ENCODE measurements around the gene HDAC4. TPM values are rescaled to one million over a fixed set of nuclear protein-coding genes. Genes with fewer than 3 reads are reported as not detected.

HDAC4 gene
- total RNA-seq, 1 experiment from 2014 or later, result 32.0 TPM

- no peaks in the 10 kb centered on the region for H3K27me3 ChIP-seq (ENCODE audit: insufficient read depth, low read length)
- peaks cover 8% of the 10 kb centered on the region for H3K79me1 ChIP-seq (ENCODE audit: insufficient read depth, low read depth, low read length, poor library complexity, severe bottlenecking)
- H2AFZ ChIP-seq (ENCODE audit: low read length), result no peak overlapping the region
- no peaks in the 10 kb centered on the region for H3K23me2 ChIP-seq (ENCODE audit: insufficient read length, low read depth, low read length, poor library complexity, severe bottlenecking)
- no peak overlapping the region for H3K14ac ChIP-seq (ENCODE audit: insufficient read depth, low read length)
- no peak for DNase-seq
- WGBS (ENCODE audit: extremely low coverage, insufficient read length, low lambda C conversion rate), result no CpG with 5 or more reads among the region's 5 CpGs
- H2BK15ac ChIP-seq (ENCODE audit: low read depth, low read length), result no peak overlapping the region
- Mint-ChIP-seq H3K9me3 (peaks cover 18 to 20% of the 10 kb centered on the region in 2 experiments), H3K27me3 (ENCODE audit: low read depth) (no peaks in the 10 kb centered on the region; the same call in 1 of the 2 replicates), H3K27ac (no peak overlapping the region), H3K4me1 (peaks cover 18 to 36% of the 10 kb centered on the region in 2 experiments), H3K36me3 (ENCODE audit: insufficient read depth in 1 of 3, low read depth in 3 of 3) (peaks cover 13 to 19% (median 15%) of the 10 kb centered on the region in 3 experiments), H3K4me3 (no peak overlapping the region)
- no peak overlapping the region for H2BK120ac ChIP-seq (ENCODE audit: low read depth, low read length, poor library complexity, severe bottlenecking)
- no peak overlapping the region for H3K4me2 ChIP-seq (ENCODE audit: insufficient read depth, insufficient read length, low read length)
- no peak overlapping the region for H3T11ph ChIP-seq (ENCODE audit: low read length)
- no peak overlapping the region for H3K56ac ChIP-seq (ENCODE audit: insufficient read length, low read depth, low read length)
- H2BK12ac ChIP-seq (ENCODE audit: insufficient read length, low read depth, low read length), result no peak overlapping the region
- H4K20me1 ChIP-seq (ENCODE audit: control insufficient read depth, insufficient read depth, insufficient read length), result no peaks in the 10 kb centered on the region
- no peak overlapping the region for H2AK5ac ChIP-seq (ENCODE audit: insufficient read length, low read length)
- no peak overlapping the region for H3K4ac ChIP-seq (ENCODE audit: low read depth, low read length)
- H3K79me2 ChIP-seq (ENCODE audit: insufficient read depth, low read length), result peaks cover 6% of the 10 kb centered on the region; the same call in 1 of the 2 replicates
- H2BK20ac ChIP-seq (ENCODE audit: low read depth, low read length, poor library complexity, severe bottlenecking), result no peak overlapping the region
- H3K9ac ChIP-seq (ENCODE audit: extremely low read depth, insufficient read length, low read length), result no peak overlapping the region
- H3K18ac ChIP-seq (ENCODE audit: insufficient read length, low read depth, low read length), result no peak overlapping the region
- no peak overlapping the region for H3K27ac ChIP-seq (ENCODE audit: insufficient read length, low read depth, low read length)
- no peak overlapping the region for H4K8ac ChIP-seq (replicated peaks; ENCODE audit: insufficient read length, low read depth, low read length)
- no peak overlapping the region for H4K91ac ChIP-seq (ENCODE audit: insufficient read length, low read depth, low read length)
- no peak overlapping the region for H2BK5ac ChIP-seq (ENCODE audit: insufficient read length, low read length)
- no peaks in the 10 kb centered on the region; the same call in 1 of the 2 replicates for H3K4me1 ChIP-seq (ENCODE audit: insufficient read depth, low read length)
- no peak overlapping the region for H4K5ac ChIP-seq (ENCODE audit: insufficient read length, low read depth, low read length)
- no peaks in the 10 kb centered on the region for H3K9me3 ChIP-seq (ENCODE audit: control insufficient read depth, low read depth, low read length)
- TF ChIP-seq CTCF (conservative IDR thresholded peaks at IDR 0.05), result no peak
- no peak overlapping the region for H3K23ac ChIP-seq (ENCODE audit: insufficient read length, low read depth, low read length)
These were observed 145.6 kb downstream of the HDAC4 start for GRCh38 chr2:239255218-239255617.
